GM11168 (cell line): ENCODE measurements around the gene PKNOX2.

Experiments used
- in situ Hi-C: fragments of 300-500 bp; cut with MboI; formaldehyde crosslinking; loops from one replicate; pipeline ENCODE4 v1.12.0; 2022; ENCODE audit warnings: low sequenced_read_pairs; ENCODE audit not compliant: unreplicated experiment

Gene PKNOX2

DNA sequence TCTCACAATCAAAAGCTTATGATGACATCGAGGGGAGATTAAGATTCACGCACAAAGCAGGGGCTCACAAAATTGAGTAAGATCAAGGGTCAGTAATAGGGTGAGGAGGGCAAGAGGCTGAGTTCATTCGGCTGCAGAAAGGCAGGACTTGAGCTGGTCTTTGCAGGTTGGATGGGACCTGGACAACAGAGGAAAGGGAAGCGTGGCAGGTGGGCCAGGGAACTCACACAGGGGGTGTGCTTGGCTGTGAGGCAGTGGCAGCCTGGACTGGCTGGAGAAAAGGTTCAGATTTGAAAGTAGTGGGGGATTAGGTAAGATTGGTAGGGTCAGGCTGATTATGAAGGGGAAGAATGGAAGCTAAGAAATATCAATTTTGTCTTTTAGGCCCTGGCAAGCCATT is 161.6 kb downstream of the PKNOX2 start:
- in situ Hi-C loops: no loop called here

- in situ Hi-C loops: no loop called here
Measured at GRCh38 chr11:125327518-125328224, 163.1 kb downstream of the PKNOX2 start.

GRCh38 chr11:125328225-125328580 is 163.7 kb downstream of the PKNOX2 start:
- in situ Hi-C loops: no loop called here

DNA sequence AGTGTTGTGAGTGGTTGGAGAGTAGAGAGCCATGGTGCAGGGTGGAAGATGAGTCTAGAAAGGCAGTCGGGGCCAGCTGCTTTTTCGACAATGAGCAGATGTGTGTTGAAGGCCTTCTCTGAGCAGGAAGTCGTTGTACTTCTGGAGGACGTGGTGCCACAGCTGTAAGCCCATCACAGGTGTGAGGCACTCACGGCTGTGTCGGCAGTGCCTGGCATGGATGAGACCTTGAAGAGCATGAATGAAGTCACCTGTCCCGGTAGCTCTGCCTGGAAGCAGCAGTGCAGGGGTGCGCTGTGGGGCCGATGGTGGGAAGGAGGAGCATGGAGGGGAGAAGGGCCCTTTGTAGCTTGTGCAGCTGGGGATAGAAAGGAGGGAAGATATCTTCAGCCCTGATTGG is 165.2 kb downstream of the PKNOX2 start:
- in situ Hi-C loops: no loop called here

DNA sequence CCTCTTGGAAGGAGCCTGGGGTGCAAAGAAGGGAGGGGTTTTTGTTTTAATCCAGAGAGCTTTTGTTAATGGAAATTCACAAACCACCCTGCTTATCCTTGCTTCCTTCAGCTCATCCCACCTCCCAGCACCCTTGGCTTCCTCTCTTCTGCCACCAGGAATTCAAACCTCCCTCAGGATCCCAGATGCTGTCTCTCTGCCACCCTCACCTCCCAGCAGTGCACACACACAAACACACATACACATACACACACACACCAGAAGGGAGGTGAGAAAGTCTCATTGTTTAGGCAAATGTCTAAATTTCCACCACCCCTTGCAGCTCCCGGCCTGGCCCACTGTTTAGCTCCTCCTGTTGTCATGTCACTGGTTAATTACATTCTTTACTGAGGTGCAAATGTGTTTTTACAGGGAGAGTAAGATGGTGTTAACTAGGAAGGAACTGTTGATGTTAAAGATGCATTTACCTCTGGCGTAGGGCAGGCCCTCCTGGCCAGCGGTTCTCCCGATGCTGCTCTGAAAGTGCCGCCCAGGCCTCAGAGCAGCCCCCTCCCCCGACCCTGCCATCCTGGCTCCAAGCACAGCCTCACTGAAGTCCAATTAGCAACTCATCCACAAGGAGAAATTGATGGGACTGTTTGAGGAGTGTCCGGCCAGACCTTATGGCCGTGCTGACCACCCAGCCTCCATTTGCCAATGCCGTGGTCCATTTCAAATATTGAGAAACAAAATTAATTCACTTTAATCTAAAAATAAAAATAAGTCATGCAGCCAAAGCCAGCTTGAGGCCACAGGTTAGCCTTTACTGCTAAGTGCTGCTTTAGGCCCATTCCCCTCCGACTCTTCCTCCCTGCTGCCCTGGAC is 166.1 kb downstream of the PKNOX2 start:
- in situ Hi-C loops: no loop called here

GRCh38 chr11:125331357-125332035 is 166.9 kb downstream of the PKNOX2 start:
- in situ Hi-C loops: no loop called here

GRCh38 chr11:125332821-125333220 is 168.3 kb downstream of the PKNOX2 start:
- in situ Hi-C loops: no loop called here

GRCh38 chr11:125333354-125334073 is 169.0 kb downstream of the PKNOX2 start:
- in situ Hi-C loops: no loop called here

- in situ Hi-C loops: no loop called here
Measured at GRCh38 chr11:125335106-125335505, 170.6 kb downstream of the PKNOX2 start.

DNA sequence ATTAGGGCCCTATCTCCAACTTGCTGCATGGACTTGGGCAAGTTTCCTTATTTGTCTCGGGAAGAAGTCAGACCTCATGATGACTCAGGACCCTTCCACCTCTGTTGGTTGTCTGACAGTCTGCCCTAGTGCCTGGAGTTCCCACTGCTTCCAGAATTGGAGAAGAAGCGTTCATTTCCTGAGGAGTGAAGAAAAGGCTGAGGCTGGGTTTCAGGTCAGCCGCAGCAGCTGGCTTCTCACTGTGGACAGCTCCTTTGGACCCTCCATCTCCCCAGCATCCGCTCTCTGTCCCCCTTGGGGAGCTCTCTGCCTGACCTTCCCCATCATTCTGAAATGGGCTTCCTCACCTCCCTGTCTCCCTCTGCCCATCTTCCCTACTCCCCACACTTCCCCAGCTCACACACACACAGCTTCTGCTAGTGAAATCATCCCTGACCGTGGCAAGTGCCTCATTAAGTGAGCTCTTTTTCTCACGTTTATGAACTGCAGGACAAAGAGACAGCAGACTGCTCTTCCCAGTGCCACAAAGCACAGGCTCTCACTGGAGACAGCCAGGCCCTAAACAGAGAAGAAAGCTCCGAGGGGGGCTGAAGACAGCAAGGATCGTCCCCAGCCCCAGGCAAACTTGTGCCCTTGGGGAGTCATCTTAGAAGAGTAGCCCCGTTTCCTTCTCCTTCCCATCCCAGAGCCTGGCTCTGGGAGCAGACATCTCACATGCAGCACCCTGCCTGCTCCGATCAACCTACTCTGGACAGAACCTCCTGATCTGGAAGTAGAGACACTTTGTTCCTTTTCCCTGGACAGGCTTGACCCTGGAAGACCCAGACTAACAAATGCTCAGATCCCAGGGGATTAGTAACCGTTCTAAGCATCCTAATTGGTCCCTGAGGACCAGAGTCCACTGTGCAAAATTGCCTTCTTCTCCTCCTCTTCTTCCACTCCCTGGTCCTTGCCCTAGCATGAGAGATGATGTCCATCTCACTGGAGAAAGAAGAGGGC is 173.6 kb downstream of the PKNOX2 start:
- in situ Hi-C loops: no loop called here

- in situ Hi-C loops: no loop called here
Measured at GRCh38 chr11:125338886-125339811, 174.6 kb downstream of the PKNOX2 start.

GRCh38 chr11:125341676-125342075 is 177.1 kb downstream of the PKNOX2 start:
- in situ Hi-C loops: loop anchor here (10.0 kb wide), 1 partner anchor 177 kb away; the partner anchor contains the start of gene PKNOX2

DNA sequence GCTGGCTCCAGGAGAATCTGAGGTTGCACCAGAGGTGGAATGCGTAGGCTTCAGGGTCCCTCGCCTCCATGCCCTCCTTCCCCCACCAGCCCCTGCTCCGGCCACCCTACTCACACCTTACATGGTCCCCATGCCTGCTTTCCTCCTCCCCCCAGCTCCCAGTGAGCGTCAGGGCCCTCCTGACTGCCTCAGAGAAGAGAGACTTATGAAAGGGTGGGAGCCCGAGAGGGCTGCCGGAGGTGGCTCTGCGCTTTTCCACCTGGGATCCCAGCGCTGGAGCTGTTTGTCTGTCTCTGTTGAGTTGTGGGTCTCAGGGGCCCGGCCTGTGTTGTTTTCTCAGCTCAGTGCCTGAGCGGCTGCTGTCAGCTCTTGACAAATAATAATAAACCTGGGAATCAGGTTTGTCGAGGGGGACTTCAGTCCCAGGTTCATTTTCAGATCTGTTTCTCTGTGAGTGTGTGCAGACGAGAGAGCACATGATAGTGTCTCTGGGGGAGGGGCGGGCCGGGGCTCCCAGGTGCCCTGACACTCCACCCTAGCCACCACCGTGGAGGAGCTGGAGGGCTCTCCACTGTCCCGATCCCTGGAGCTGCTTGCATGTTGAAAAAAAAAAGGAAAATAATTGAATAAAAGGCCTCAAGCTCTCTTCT is 177.9 kb downstream of the PKNOX2 start:
- in situ Hi-C loops: loop anchor here (10.0 kb wide), 1 partner anchor 178 kb away; the partner anchor contains the start of gene PKNOX2

DNA sequence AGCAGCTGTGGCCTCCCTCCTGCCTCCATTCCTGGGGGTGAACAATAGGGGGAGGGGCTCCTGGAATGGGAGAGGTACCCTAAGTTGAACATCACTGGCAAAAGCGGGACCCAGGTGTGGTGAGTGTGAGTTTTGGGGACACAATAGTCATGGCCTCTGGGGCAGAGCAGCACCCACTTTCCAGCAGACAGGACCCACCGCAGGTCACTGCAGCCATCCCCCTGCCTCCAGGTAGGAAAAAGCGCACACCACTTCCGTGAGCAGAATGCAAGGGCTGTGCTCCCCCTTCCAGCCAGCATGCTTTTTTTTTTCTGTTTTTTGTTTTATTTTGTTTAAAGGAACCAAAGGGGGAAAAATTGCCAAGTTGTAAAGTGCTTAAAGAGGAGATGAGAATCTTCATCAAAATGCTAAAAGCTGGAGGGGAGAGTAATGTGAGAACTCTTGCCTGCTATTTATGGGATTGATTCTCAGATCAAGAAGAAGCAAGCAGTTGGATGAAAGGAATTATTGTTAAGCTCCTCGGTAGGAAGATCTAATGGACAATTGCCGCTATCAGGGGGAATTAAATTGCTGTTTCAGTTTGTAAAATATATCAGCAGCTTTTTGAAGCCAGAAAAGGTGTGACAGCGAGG is 178.7 kb downstream of the PKNOX2 start:
- in situ Hi-C loops: loop anchor here (10.0 kb wide), 1 partner anchor 178 kb away; the partner anchor contains the start of gene PKNOX2

DNA sequence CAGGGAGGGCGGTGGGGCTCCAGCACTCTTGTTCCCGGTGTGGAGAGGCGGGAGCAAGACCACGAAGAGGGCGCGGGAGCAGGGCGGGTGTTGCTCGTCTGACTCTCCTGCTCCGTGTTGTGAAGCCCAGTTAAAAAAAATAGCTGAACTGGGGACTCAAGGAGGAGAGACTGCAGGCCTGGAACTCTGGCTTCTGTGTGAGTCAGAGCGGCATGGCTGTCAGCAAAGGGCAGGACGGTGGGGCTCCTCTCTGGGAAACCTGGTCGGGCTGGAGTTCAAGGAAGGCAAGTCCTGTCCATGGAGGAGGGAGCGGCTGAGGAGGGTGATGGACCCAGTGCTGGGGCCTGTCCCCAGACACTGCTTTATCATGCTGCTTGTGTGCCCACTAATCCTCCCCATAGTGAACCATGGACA is 179.2 kb downstream of the PKNOX2 start:
- in situ Hi-C loops: loop anchor here (10.0 kb wide), 1 partner anchor 179 kb away; the partner anchor contains the start of gene PKNOX2

GRCh38 chr11:125344846-125345420 is 180.4 kb downstream of the PKNOX2 start:
- in situ Hi-C loops: loop anchor here (10.0 kb wide), 1 partner anchor 180 kb away; the partner anchor contains the start of gene PKNOX2
